Measurements from ENCODE around the gene HLA-DQB1. TPM values are rescaled to one million over a fixed set of nuclear protein-coding genes. Genes with fewer than 3 reads are reported as not detected.
A peak's percentile ranks its signal among the peaks of the same experiment; 100 is the strongest.

Gene HLA-DQB1
- total and polyA plus RNA-seq, 2 of the 8 experiments (the other 6 are each of a cell fraction or from before 2014, with no cell fraction given) = 1.2 to 5.2 TPM

DNA sequence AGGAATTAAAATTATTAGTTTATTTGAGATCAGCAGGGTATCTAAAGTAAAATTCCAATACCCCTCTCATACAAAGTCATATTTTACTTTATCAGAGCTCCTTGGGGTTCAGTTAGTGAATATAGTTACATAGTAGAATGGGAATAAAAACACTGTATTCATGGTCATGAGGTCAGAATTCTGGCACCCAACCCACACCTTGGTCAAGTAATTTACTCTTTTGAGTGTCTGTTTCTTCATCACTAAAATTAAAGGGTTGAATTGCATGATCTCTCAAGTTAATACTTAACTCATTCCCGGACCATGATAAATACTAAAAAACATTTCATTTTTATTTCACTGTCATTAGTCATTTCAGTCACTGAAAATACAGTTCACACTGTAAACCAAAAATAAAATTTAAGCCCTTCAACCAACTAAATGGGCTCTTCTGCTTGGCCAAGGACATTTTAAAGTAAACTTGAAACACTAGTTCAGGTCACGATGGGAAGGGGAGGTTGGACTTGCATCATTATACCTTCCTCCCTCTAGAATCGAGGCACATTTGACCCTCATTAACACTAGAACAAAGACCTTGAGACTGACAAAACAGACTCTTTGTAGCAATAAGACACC, 55.7 kb downstream of the HLA-DQB1 start:
- H2BK12ac ChIP-seq (ENCODE audit: low read depth, low read length) = no peak overlapping the region
- no peak overlapping the region for H3K4me3 ChIP-seq (ENCODE audit: extremely low read depth in 1 of 4, insufficient read depth in 2 of 4, low read depth in 3 of 4, low read length in 4 of 4)
- no peak overlapping the region for H2AK5ac ChIP-seq (ENCODE audit: low read depth, low read length)
- no peak overlapping the region for H2BK20ac ChIP-seq (ENCODE audit: low read length)
- ChIA-PET POLR2A (ENCODE audit: partially characterized antibody) (no interaction called here), CTCF (ENCODE audit: partially characterized antibody) (no interaction called here)
- no peaks in the 10 kb centered on the region; a peak in 1 of 7 replicates for H3K4me1 ChIP-seq (replicated peaks in 1 of 4; ENCODE audit: control insufficient read depth in 3 of 4, insufficient read depth in 4 of 4, low read length in 3 of 4)
- H3K79me1 ChIP-seq (ENCODE audit: low read depth, low read length) = no peaks in the 10 kb centered on the region
- H3K27me3 ChIP-seq (replicated peaks in 1 of 4; ENCODE audit: control insufficient read depth in 3 of 4, extremely low read depth in 1 of 4, insufficient read depth in 3 of 4, low read length in 3 of 4) = no peaks in the 10 kb centered on the region
- no peak overlapping the region for H4K8ac ChIP-seq (ENCODE audit: extremely low read depth, insufficient read depth, low read length)
- DNase-seq (ENCODE audit: low read depth in 1 of 2, low spot score in 2 of 2) = no peak
- WGBS, 2 experiments (ENCODE audit: extremely low coverage in 1 of 2, insufficient coverage in 1 of 2, insufficient read length in 1 of 2, insufficient replicate concordance in 2 of 2, low coverage in 1 of 2, low lambda C conversion rate in 2 of 2, missing lambda C conversion rate in 1 of 2) = 46% methylated on average over 3 of the region's 3 CpGs; no CpG with 5 or more reads in 1 of the 2 experiments
- H3K23me2 ChIP-seq (ENCODE audit: low read depth, low read length) = no peaks in the 10 kb centered on the region
- no peaks in the 10 kb centered on the region for H3K9me3 ChIP-seq (ENCODE audit: insufficient read depth in 2 of 2, low read depth in 1 of 2, low read length in 1 of 2)
- no peak overlapping the region for H3K9ac ChIP-seq (replicated peaks in 1 of 4; ENCODE audit: extremely low read depth in 1 of 4, low read depth in 3 of 4, low read length in 3 of 4)
- no peak for FAIRE-seq
- H3K79me2 ChIP-seq (ENCODE audit: control insufficient read depth in 1 of 2, insufficient read depth in 2 of 2, low read length in 2 of 2) = no peaks in the 10 kb centered on the region
- TF ChIP-seq SUZ12 (IDR thresholded peaks at IDR 0.05; ENCODE audit: low read length) (no peak), NRF1 (IDR thresholded peaks at IDR 0.05; ENCODE audit: low read depth, low read length) (no peak), KDM5A (IDR thresholded peaks at IDR 0.05; ENCODE audit: low read length) (no peak), KDM4A (IDR thresholded peaks at IDR 0.05; ENCODE audit: low read depth, low read length, severe bottlenecking) (no peak), BACH1 (IDR thresholded peaks at IDR 0.05; ENCODE audit: low read length) (no peak), ZNF274 (IDR thresholded peaks at IDR 0.05; ENCODE audit: borderline replicate concordance, extremely low read depth, low read length) (no peak), RBBP5 (IDR thresholded peaks at IDR 0.05; ENCODE audit: borderline replicate concordance, low read depth, low read length) (no peak), CHD1 (IDR thresholded peaks at IDR 0.05; ENCODE audit: low read depth, low read length) (no peak), JUND (IDR thresholded peaks at IDR 0.05; ENCODE audit: low read length) (no peak), SIN3A (conservative IDR thresholded peaks at IDR 0.05 in 1 of 2, IDR thresholded peaks at IDR 0.05 in 1 of 2; ENCODE audit: low read depth in 1 of 2, low read length in 2 of 2) (no peak), CTBP2 (IDR thresholded peaks at IDR 0.05; ENCODE audit: borderline replicate concordance, insufficient read depth, insufficient read length, low read length) (no peak), NANOG (IDR thresholded peaks at IDR 0.05; ENCODE audit: insufficient read depth, low read depth, low read length, poor library complexity, severe bottlenecking) (no peak), POLR2A (IDR thresholded peaks at IDR 0.05; ENCODE audit: control extremely low read depth in 1 of 2, low read depth in 2 of 2, low read length in 2 of 2) (no peak)
- TF ChIP-seq, protein P1, sequence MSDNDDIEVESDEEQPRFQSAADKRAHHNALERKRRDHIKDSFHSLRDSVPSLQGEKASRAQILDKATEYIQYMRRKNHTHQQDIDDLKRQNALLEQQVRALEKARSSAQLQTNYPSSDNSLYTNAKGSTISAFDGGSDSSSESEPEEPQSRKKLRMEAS (IDR thresholded peaks at IDR 0.05) = no peak
- H2BK5ac ChIP-seq (ENCODE audit: low read depth, low read length) = no peak overlapping the region
- no peak overlapping the region for H3K18ac ChIP-seq (ENCODE audit: extremely low read depth, low read length)
- no peak overlapping the region for H3K27ac ChIP-seq (ENCODE audit: low read depth, low read length)
- H3K4me2 ChIP-seq (ENCODE audit: insufficient read depth in 1 of 2, low read depth in 2 of 2, low read length in 2 of 2) = no peak overlapping the region; a peak in 1 of 4 replicates
- H4K91ac ChIP-seq (replicated peaks; ENCODE audit: insufficient read length, low read length) = no peak overlapping the region
- H3K23ac ChIP-seq (ENCODE audit: insufficient read length) = no peak overlapping the region
- no peak overlapping the region for H3K14ac ChIP-seq (ENCODE audit: insufficient read length)
- 0 out of 2 replicates have a peak overlapping the region, but pooled peaks have one; percentile 12 for H2AFZ ChIP-seq (ENCODE audit: low read length)
- no peak overlapping the region for H4K5ac ChIP-seq (ENCODE audit: insufficient read length, low read depth, low read length)
- no peaks in the 10 kb centered on the region for H4K20me1 ChIP-seq (replicated peaks in 1 of 2; ENCODE audit: control insufficient read depth in 1 of 2, insufficient read depth in 2 of 2, low read length in 2 of 2)
- H3K4ac ChIP-seq (replicated peaks; ENCODE audit: insufficient read length, low read depth, low read length) = no peak overlapping the region
- no peak overlapping the region for H2BK15ac ChIP-seq (ENCODE audit: low read length)
- H3K56ac ChIP-seq (replicated peaks; ENCODE audit: insufficient read length, low read depth, low read length) = no peak overlapping the region
- no peaks in the 10 kb centered on the region for H3K36me3 ChIP-seq (ENCODE audit: control insufficient read depth in 2 of 4, insufficient read depth in 4 of 4, low read length in 3 of 4)
- no peak overlapping the region for H2BK120ac ChIP-seq (replicated peaks; ENCODE audit: low read depth, low read length)

Measured in H1 (cell line).